ENCODE data around the gene SENP6. TPM values are rescaled to one million over a fixed set of nuclear protein-coding genes. Genes with fewer than 3 reads are reported as not detected.
"Not testable (repeated sequence)": the region's sequence is repeated elsewhere in the genome, so short reads cannot be mapped to it uniquely, and the experiment has no call there.

The SENP6 gene
- total and polyA plus RNA-seq, 3 donors from 2014 or later, result 42.7 to 152 (median 151) TPM

DNA sequence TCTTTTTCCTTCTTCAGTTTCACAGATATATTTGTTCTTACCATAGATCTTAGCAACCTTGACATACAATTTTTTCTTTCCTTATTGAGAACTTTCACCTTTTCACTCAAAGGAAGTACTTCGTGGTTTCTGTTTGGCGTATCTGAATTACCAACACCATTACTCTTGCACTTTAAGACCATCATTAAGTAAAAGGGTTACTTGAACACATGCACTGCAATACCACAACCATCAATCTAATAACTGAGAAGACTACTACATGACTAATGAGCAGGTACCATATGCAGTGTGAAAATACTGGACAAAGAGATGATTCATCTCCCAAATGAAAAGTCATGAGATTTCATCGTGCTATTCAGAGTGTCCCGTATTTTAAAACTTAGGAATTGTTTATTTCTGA, 21.7 kb upstream of the SENP6 start:
- intact Hi-C loops (cut with DNase I; ENCODE audit: low total_unique reads), result no loop called here
- 86 to 87% methylated on average over 4 of the region's 4 CpGs for WGBS, 2 donors
- Histone ChIP-seq H3K4me3 (no peak overlapping the region), H3K9me3 (no peaks in the 10 kb centered on the region), H3K27me3 (no peaks in the 10 kb centered on the region), H3K36me3 (ENCODE audit: low read depth, missing control alignments) (no peaks in the 10 kb centered on the region), H3K4me1 (no peaks in the 10 kb centered on the region), H3K27ac (no peak overlapping the region)
- TF ChIP-seq, protein P1, sequence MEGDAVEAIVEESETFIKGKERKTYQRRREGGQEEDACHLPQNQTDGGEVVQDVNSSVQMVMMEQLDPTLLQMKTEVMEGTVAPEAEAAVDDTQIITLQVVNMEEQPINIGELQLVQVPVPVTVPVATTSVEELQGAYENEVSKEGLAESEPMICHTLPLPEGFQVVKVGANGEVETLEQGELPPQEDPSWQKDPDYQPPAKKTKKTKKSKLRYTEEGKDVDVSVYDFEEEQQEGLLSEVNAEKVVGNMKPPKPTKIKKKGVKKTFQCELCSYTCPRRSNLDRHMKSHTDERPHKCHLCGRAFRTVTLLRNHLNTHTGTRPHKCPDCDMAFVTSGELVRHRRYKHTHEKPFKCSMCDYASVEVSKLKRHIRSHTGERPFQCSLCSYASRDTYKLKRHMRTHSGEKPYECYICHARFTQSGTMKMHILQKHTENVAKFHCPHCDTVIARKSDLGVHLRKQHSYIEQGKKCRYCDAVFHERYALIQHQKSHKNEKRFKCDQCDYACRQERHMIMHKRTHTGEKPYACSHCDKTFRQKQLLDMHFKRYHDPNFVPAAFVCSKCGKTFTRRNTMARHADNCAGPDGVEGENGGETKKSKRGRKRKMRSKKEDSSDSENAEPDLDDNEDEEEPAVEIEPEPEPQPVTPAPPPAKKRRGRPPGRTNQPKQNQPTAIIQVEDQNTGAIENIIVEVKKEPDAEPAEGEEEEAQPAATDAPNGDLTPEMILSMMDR (IDR thresholded peaks at IDR 0.05), result no peak
- TF ChIP-seq POLR2A (IDR thresholded peaks at IDR 0.05), result no peak
- no peak for DNase-seq

DNA sequence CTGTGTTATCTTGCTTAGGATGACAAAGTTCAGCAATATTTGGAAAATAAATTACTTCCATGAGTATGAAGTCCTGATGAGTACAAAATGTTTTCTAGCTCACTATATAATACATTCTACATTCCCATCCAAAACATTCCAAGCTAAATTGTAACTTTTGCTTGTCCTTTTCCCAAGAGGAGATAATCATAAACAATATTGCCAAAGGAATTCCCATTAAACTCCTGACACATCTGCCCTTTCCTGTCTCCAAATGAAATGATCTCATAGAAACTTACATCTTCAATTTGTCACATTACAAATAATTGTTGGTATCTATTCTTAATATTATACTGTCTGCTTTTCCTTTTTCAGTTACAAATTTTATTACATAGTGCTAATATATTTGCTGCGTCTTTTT, 20.4 kb upstream of the SENP6 start:
- DNase-seq, result no peak
- 81 to 85% methylated on average over 1 of the region's 1 CpG for WGBS, 2 donors

DNA sequence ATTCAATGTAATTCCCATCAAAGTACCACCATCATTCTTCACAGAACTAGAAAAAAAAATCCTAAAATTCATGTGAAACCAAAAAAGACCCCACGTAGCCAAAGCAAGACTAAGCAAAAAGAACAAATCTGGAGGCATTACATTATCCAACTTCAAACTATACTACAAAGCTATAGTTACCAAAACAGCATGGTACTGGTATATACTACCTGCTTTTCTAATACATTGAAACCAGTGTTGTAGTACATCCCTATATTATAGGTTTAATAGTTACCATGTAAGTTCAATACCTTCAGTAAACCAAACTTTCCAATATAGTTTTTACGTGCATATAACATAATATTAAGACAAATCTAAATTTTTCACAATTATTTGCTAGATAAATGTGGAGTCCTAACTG, 17.1 kb upstream of the SENP6 start:
- intact Hi-C loops (cut with DNase I; ENCODE audit: low total_unique reads); H3K36me3 ChIP-seq (ENCODE audit: low read depth, missing control alignments); H3K4me3 ChIP-seq: not testable (repeated sequence)

More for the DNA sequence above, 20.4 kb upstream of the SENP6 start:
- Histone ChIP-seq H3K9me3 (no peaks in the 10 kb centered on the region), H3K27ac (no peak overlapping the region), H3K4me1 (no peaks in the 10 kb centered on the region), H3K27me3 (no peaks in the 10 kb centered on the region), H3K36me3 (ENCODE audit: low read depth, missing control alignments) (no peaks in the 10 kb centered on the region), H3K4me3 (no peak overlapping the region)
- intact Hi-C loops (cut with DNase I; ENCODE audit: low total_unique reads), result no loop called here
- TF ChIP-seq, protein P1 (IDR thresholded peaks at IDR 0.05), result no peak
- TF ChIP-seq POLR2A (IDR thresholded peaks at IDR 0.05), result no peak

DNA sequence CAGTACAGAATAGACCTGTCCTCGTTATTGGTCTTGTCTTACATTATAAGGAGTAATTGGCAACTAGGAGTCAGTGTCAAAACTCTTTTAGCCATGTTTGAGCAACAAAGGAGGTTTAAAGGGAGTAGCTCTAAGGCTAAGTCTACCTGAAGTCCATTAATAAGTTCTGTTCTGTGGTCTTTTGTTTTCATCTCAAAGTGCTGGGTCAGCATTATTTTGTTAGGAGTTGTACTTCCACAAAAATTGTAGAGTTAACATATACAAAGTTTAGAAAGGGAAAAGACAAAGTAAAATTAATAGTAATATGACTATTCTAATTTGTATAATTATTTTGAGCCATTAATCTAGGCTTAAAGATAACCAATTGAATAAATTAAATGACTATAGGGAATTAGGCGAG, 12.7 kb upstream of the SENP6 start:
- no peak for DNase-seq
- Histone ChIP-seq H3K36me3 (ENCODE audit: low read depth, missing control alignments) (no peaks in the 10 kb centered on the region), H3K27ac (no peak overlapping the region), H3K27me3 (no peaks in the 10 kb centered on the region), H3K9me3 (no peaks in the 10 kb centered on the region), H3K4me1 (no peaks in the 10 kb centered on the region), H3K4me3 (no peak overlapping the region)
- TF ChIP-seq POLR2A (IDR thresholded peaks at IDR 0.05), result no peak
- TF ChIP-seq, protein P1 (IDR thresholded peaks at IDR 0.05), result no peak
- intact Hi-C loops (cut with DNase I; ENCODE audit: low total_unique reads), result no loop called here
- WGBS, 2 donors, result 95 to 100% methylated on average over 2 of the region's 2 CpGs

More for the DNA sequence above, 17.1 kb upstream of the SENP6 start:
- 68 to 94% methylated on average over 2 of the region's 2 CpGs for WGBS, 2 donors
- not testable (repeated sequence) for H3K9me3 ChIP-seq, H3K4me1 ChIP-seq, H3K27ac ChIP-seq, DNase-seq, H3K27me3 ChIP-seq

DNA sequence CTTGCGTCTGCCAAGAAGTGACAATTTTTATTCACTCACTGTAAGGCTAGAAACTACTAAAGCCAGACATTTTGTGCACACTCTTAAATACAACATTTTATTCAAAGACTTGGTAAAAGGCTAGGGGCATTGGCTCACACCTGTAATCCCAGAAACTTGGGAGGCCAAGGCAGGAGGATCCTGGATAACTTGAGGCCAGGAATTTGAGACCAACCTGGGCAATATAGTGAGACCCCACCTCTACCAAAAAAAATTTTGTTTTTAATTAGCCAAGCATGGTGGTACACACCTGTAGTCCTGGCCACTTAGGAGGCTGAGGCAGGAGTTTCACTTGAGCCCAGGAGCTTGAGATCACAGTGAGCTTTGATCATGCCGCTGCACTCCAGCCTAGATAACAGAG, 11.3 kb upstream of the SENP6 start:
- H3K36me3 ChIP-seq (ENCODE audit: low read depth, missing control alignments), result no peaks in the 10 kb centered on the region
- H3K27ac ChIP-seq, result no peak overlapping the region
- H3K9me3 ChIP-seq, result no peaks in the 10 kb centered on the region
- no peak overlapping the region for H3K4me3 ChIP-seq
- no peak for TF ChIP-seq POLR2A (IDR thresholded peaks at IDR 0.05)
- TF ChIP-seq, protein P1 (IDR thresholded peaks at IDR 0.05), result no peak
- intact Hi-C loops (cut with DNase I; ENCODE audit: low total_unique reads), result no loop called here
- H3K27me3 ChIP-seq, result no peaks in the 10 kb centered on the region
- WGBS, 2 donors, result 94 to 100% methylated on average over 2 of the region's 2 CpGs
- H3K4me1 ChIP-seq, result no peaks in the 10 kb centered on the region
- DNase-seq, result no peak

DNA sequence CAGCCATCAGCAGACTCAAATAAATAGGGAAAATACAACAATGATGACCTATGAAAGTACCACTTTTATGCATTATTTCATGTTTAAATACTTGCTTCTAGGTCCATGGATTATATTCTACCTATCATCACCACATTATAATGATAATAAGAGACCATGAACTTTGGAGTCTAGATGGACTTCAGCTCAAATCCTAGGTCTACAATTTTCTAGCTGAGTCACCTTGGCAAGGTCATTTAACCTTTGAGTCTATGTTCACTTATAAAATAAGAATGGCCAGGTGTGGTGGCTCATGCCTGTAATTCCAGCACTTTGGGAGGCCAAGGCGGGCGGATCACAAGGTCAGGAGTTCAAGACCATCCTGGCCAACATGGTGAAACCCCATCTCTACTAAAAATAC, 5.3 kb upstream of the SENP6 start:
- H3K4me3 ChIP-seq; H3K9me3 ChIP-seq; H3K27ac ChIP-seq; H3K27me3 ChIP-seq; DNase-seq; intact Hi-C loops (cut with DNase I; ENCODE audit: low total_unique reads); H3K36me3 ChIP-seq (ENCODE audit: low read depth, missing control alignments): not testable (repeated sequence)
- WGBS, 2 donors, result 96 to 100% methylated on average over 2 of the region's 2 CpGs
- peaks cover 11% of the 10 kb centered on the region for H3K4me1 ChIP-seq
